Mononuclear cell (primary cell): ENCODE results near the gene ARID1B. TPM values are rescaled to one million over a fixed set of nuclear protein-coding genes. Genes with fewer than 3 reads are reported as not detected.
"Not testable (repeated sequence)": the region's sequence is repeated elsewhere in the genome, so short reads cannot be mapped to it uniquely, and the experiment has no call there.

Experiments used
- H3K27me3 ChIP-seq: 2 replicates; pipeline ENCODE4 v1.6.0; 2011; ENCODE audit warnings: low read length, control low read depth; ENCODE audit not compliant: insufficient read depth
- H3K4me1 ChIP-seq: 2 replicates; pipeline ENCODE4 v1.5.1; 2011; ENCODE audit warnings: mild to moderate bottlenecking, low read length, control low read depth; ENCODE audit not compliant: insufficient read depth
- H3K4me3 ChIP-seq: 2 replicates; pipeline ENCODE4 v1.5.1; 2011; ENCODE audit warnings: mild to moderate bottlenecking, low read length, moderate library complexity
- H3K9me3 ChIP-seq: 2 replicates; pipeline ENCODE4 v1.5.1; 2011; ENCODE audit warnings: low read depth, mild to moderate bottlenecking, control low read depth, low read length
- total RNA-seq: library from RNA; depleted of rRNA; stranded (reverse); fragments of >200 nt; gene quantifications from one replicate; pipeline ENCODE4 v1.2.3, GENCODE V29; 2012

ARID1B gene
- total RNA-seq, 1 donor, result 107 TPM

DNA sequence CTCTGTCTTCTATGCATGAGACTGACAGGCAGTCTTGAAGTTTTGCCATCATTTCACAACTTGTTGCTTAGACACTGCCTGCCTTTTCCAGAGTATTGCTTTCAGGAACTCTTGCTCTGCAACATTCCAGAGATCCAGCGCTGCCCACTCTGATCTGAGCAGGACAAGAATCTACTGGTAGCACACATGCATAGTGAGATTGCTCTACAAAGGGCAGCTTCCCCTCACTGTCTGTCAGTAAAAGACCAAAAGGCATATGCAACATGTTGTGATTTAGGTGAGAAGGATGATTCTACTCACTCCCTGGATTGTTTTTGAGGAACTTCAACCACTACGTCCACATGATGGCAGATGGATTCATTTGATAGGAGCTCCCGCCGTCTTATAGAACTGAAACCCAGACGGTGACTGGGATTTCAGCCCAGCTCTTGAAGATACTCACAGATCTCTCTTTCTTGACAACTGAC lies 259.1 kb downstream of the ARID1B start:
- H3K9me3 ChIP-seq, result no peaks in the 10 kb centered on the region
- peaks cover 14% of the 10 kb centered on the region for H3K4me1 ChIP-seq
- H3K4me3 ChIP-seq, result no peak overlapping the region
- H3K27me3 ChIP-seq, result no peaks in the 10 kb centered on the region

DNA sequence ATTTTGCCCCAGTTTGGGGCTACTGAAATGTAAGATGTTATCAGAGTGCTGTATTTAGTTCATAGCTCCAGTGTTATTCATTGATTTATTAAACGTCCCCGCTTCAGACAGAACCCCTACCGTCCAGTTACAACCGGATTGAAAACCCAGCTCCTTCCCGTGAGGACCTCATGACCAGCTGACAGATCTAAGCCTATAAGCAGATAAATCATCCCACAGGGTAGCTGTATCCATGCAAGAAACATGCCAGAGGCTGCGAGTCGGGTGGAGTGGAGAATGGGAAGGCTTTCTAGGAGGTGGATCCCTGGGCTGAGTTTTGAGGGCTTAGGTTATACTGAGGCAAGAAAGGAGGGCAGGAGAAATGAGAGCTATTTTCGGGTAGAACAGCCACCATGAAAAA lies 260.0 kb downstream of the ARID1B start:
- Histone ChIP-seq H3K9me3 (no peaks in the 10 kb centered on the region), H3K4me3 (no peak overlapping the region), H3K4me1 (peaks cover 14% of the 10 kb centered on the region), H3K27me3 (no peaks in the 10 kb centered on the region)

GRCh38 chr6:157038610-157039009 lies 261.4 kb downstream of the ARID1B start:
- H3K9me3 ChIP-seq, result no peaks in the 10 kb centered on the region
- H3K27me3 ChIP-seq, result no peaks in the 10 kb centered on the region
- no peak overlapping the region for H3K4me3 ChIP-seq
- peaks cover 12% of the 10 kb centered on the region for H3K4me1 ChIP-seq

DNA sequence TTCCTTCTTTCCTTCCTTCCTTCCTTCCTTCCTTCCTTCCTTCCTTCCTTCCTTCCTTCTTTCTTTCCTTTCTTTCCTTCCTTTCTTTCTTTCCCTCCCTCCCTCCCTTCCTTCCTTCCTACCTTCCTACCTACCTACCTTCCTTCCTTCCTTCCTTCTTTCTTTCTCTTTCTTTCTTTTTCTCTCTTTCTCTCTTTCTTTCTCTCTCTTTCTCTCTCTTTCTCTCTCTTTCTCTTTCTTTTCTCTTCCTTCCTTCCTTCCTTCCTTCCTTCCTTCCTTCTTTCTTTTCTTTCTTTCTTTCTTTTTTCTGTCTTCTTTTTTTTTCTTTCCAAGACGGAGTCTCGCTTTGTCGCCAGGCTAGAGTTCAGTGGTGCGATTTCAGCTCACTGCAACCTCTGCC lies 262.5 kb downstream of the ARID1B start:
- not testable (repeated sequence) for H3K4me3 ChIP-seq, H3K4me1 ChIP-seq, H3K27me3 ChIP-seq, H3K9me3 ChIP-seq

DNA sequence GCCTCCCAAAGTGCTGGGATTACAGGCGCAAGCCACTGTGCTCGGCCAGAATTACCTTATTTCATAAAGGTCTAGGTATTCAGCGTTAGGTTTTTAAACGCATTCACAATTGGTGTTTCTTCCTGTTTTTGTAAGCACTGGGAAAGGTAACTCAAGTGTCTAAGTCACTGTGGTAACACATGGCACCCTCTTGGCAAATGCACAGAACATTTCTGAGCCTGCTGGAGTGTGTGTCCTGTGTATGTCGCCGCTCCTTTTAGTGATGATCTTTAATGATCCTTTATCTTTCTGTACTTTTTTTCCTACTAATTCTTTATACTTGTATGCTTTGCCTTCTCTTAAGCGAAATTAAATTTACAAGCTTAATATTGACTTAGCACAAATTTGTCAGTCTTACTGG lies 263.0 kb downstream of the ARID1B start:
- no peaks in the 10 kb centered on the region for H3K9me3 ChIP-seq
- H3K4me3 ChIP-seq, result no peak overlapping the region
- peaks cover 6% of the 10 kb centered on the region for H3K4me1 ChIP-seq
- H3K27me3 ChIP-seq, result no peaks in the 10 kb centered on the region

DNA sequence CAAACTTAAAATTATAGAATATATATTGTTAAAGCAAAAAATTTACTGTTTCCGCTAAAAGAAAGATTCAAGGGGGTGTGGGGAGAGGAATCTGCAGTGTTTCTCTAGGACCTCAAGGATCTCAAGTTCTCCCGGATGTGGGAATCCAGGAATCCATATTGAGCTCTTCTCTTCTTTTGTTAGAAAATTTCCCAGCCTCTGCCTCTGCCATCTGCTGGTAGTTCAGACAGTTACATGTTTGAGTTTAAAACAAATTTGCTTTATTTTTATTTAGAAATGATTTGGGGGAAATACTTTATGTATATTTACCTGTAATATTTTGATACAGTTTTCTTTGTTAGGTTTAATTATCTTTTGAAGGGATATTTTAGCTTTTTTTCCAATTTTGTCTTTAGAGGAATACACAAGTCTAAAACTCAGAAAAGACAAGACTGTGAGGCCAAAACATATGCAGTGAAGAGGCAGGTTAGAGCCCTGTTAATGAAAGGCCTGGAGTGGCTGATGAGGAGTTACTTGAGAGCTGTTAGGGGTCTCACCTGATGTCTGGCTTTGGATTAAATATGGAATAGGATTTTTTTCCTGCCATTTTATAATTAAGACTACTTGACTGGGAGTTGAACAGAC lies 268.8 kb downstream of the ARID1B start:
- Histone ChIP-seq H3K4me1 (peaks cover 6% of the 10 kb centered on the region), H3K27me3 (no peaks in the 10 kb centered on the region), H3K4me3 (no peak overlapping the region), H3K9me3 (no peaks in the 10 kb centered on the region)

GRCh38 chr6:157046776-157047175 lies 269.6 kb downstream of the ARID1B start:
- H3K4me1 ChIP-seq, result peaks cover 6% of the 10 kb centered on the region

GRCh38 chr6:157047328-157047727 lies 270.1 kb downstream of the ARID1B start:
- H3K9me3 ChIP-seq, result no peaks in the 10 kb centered on the region
- peaks cover 6% of the 10 kb centered on the region for H3K4me1 ChIP-seq
- H3K4me3 ChIP-seq, result no peak overlapping the region
- H3K27me3 ChIP-seq, result no peaks in the 10 kb centered on the region

More at GRCh38 chr6:157046776-157047175, 269.6 kb downstream of the ARID1B start:
- Histone ChIP-seq H3K9me3 (no peaks in the 10 kb centered on the region), H3K4me3 (no peak overlapping the region), H3K27me3 (no peaks in the 10 kb centered on the region)

GRCh38 chr6:157047951-157048350 lies 270.8 kb downstream of the ARID1B start:
- Histone ChIP-seq H3K27me3 (no peaks in the 10 kb centered on the region), H3K4me3 (no peak overlapping the region), H3K9me3 (no peaks in the 10 kb centered on the region), H3K4me1 (peaks cover 6% of the 10 kb centered on the region)

GRCh38 chr6:157049133-157049532 lies 272.0 kb downstream of the ARID1B start:
- Histone ChIP-seq H3K27me3 (no peaks in the 10 kb centered on the region), H3K4me3 (no peak overlapping the region), H3K9me3 (no peaks in the 10 kb centered on the region), H3K4me1 (peaks cover 10% of the 10 kb centered on the region)

DNA sequence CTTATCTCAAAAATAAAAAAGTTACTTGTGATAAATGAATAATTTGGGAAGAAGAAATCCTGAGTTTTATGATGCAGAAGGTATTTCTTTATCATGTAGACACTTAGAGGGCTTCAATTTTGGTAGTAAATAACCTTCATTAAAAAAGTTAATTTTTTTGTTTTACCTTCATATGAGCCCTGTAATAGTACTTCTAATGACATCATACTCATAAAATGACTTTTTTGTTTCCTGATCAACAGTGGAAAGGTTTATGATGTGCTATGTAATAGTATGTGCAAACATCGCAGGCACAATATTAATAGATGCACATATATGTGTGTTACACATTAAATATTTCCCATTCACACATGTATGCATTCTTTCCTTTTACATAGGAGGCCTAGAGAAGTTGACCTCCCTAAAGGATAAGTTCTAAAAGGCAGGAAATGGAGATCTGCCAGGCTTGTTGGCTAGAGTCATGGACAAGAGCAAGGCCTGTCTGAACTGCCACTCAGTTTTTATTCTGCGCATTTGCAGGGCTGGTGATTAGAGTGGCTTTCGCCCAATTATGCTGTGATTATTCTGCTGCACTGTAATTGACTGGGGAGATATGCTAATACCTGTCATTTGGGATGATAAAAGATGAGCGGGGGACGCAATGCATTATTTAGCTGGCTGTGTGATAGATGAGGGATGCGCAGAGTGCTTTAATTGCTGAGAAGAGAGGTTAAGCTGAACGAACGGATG lies 273.5 kb downstream of the ARID1B start:
- Histone ChIP-seq H3K4me3 (no peak overlapping the region), H3K9me3 (no peaks in the 10 kb centered on the region), H3K27me3 (no peaks in the 10 kb centered on the region), H3K4me1 (peaks cover 21% of the 10 kb centered on the region)

GRCh38 chr6:157054531-157054979 lies 277.4 kb downstream of the ARID1B start:
- Histone ChIP-seq H3K27me3 (no peaks in the 10 kb centered on the region), H3K4me3 (no peak overlapping the region), H3K9me3 (no peaks in the 10 kb centered on the region), H3K4me1 (peaks cover 19% of the 10 kb centered on the region)

- Histone ChIP-seq H3K27me3 (no peaks in the 10 kb centered on the region), H3K4me1 (peaks cover 24% of the 10 kb centered on the region), H3K4me3 (no peak overlapping the region), H3K9me3 (no peaks in the 10 kb centered on the region)
Measured at GRCh38 chr6:157055863-157056262, 278.7 kb downstream of the ARID1B start.

DNA sequence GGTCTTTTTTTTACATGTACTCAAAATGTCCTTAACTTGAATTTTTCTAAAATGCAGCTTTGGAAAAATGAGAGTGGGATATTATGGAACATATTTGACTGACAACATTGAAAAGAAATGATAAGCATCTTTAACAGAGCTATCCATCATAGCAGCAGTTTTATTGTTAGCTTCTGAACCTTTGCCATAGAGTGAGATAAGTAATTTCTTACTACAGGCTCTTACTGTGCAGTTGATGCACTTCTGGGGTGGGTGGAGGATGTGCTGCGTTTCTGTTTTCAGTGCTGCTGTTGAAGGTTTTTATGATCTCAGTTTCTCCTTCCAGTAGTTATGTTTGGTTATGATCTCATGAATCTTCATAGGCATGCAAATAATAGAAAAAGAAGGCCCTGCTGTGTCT lies 279.1 kb downstream of the ARID1B start:
- no peaks in the 10 kb centered on the region for H3K9me3 ChIP-seq
- H3K4me3 ChIP-seq, result no peak overlapping the region
- H3K4me1 ChIP-seq, result peaks cover 24% of the 10 kb centered on the region
- no peaks in the 10 kb centered on the region for H3K27me3 ChIP-seq

DNA sequence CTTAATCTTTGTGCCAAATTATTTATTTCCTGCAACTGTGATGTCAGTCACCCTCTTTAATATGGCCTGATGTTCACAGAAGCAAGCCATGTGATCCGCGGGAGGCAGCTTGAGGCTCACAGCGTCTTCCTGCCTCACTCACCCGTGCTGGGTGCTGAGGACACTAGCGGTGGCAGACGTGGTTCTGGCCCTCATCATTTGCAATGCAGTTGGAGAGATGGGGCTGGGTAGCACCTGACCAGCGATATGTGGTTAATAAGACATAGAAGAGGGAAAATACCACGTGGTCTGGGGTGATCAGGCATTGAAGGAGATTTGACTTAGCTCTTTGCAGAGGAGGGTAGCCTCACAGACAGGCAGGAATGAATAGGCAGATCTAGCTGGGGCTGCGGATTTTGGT lies 281.4 kb downstream of the ARID1B start:
- Histone ChIP-seq H3K9me3 (no peaks in the 10 kb centered on the region), H3K27me3 (no peaks in the 10 kb centered on the region), H3K4me1 (peaks cover 24% of the 10 kb centered on the region), H3K4me3 (no peak overlapping the region)

- H3K4me3 ChIP-seq, result no peak overlapping the region
- no peaks in the 10 kb centered on the region for H3K9me3 ChIP-seq
- no peaks in the 10 kb centered on the region for H3K27me3 ChIP-seq
- H3K4me1 ChIP-seq, result peaks cover 17% of the 10 kb centered on the region
Measured at GRCh38 chr6:157059781-157060180, 282.6 kb downstream of the ARID1B start.
